ENCODE results near the gene STARD13.

STARD13 gene

DNA sequence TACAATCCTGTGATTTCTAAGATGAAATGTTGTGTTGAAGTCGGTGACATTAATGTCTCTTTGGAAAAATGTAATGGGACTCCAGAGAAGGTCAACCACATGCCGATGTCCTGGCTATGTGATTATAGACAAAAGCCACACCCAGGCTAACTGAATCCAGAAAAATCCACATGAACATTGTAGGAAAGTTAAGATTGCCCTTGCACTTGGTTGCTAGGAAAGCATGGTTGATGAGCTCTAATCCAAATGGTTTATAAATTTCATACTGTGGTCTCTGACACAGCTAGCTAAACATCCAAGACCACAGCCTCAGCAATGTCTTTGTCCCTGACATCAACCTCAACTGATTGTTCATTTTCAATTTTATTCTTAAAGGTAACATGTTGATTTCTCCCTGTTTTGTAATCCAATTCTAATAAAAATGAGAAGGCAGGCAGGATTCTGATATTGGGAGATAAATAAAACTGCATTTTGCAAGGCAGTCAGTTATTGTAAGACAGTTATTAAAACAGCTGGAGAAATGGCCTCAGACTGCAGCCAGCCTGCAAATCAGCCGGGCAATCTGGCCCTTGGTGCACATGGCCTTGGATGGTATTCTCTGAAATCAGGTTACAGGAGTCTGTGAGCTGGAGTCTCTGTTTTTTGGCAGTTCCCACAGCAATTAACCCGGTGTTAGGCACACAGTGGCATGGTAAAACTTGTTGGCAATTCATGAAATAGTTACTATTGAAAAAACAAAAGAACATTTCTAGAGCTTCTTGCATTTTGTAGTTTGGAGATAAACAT lies 93.9 kb downstream of the STARD13 start:
- WGBS, 2 experiments, result 89 to 92% methylated on average over 4 of the region's 4 CpGs

DNA sequence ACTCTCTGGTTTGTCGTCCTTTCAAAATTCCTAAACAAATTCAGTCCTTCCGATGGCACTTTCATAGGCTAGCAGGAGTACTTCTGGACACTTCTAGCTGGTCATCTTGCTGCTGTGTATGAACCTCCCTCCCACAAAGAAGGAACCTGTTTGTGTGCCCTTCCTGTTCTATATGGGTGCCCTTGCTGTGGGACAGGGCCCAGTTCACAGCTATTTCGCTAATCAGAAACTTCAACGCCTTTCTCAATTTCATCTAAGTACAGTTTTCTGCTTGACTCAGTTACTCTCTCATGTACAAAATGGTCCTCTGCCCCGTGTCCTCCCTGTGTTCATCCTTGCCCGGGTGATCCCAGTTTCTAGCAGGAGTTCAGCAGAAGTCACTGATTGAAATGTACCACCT lies 96.1 kb downstream of the STARD13 start:
- Histone ChIP-seq H3K36me3 (ENCODE audit: control insufficient read depth, insufficient read depth, low read length) (no peaks in the 10 kb centered on the region), H3K4me1 (ENCODE audit: control insufficient read depth, insufficient read depth, low read length) (peaks cover 4% of the 10 kb centered on the region), H3K9me3 (ENCODE audit: control insufficient read depth, low read length) (no peaks in the 10 kb centered on the region), H3K27me3 (ENCODE audit: control insufficient read depth, insufficient read depth, low read length, poor library complexity, severe bottlenecking) (no peaks in the 10 kb centered on the region), H3K4me3 (ENCODE audit: insufficient read depth, low read depth, low read length) (no peak overlapping the region), H3K27ac (ENCODE audit: insufficient read depth, low read depth, low read length, poor library complexity, severe bottlenecking) (no peak overlapping the region)
- 92 to 95% methylated on average over 6 of the region's 6 CpGs for WGBS, 2 experiments

More for the DNA sequence above, 93.9 kb downstream of the STARD13 start:
- Histone ChIP-seq H3K9me3 (ENCODE audit: control insufficient read depth, low read length) (no peaks in the 10 kb centered on the region), H3K27ac (ENCODE audit: insufficient read depth, low read depth, low read length, poor library complexity, severe bottlenecking) (no peak overlapping the region), H3K4me3 (ENCODE audit: insufficient read depth, low read depth, low read length) (no peak overlapping the region), H3K4me1 (ENCODE audit: control insufficient read depth, insufficient read depth, low read length) (peaks cover 4% of the 10 kb centered on the region), H3K27me3 (ENCODE audit: control insufficient read depth, insufficient read depth, low read length, poor library complexity, severe bottlenecking) (no peaks in the 10 kb centered on the region), H3K36me3 (ENCODE audit: control insufficient read depth, insufficient read depth, low read length) (no peaks in the 10 kb centered on the region)

DNA sequence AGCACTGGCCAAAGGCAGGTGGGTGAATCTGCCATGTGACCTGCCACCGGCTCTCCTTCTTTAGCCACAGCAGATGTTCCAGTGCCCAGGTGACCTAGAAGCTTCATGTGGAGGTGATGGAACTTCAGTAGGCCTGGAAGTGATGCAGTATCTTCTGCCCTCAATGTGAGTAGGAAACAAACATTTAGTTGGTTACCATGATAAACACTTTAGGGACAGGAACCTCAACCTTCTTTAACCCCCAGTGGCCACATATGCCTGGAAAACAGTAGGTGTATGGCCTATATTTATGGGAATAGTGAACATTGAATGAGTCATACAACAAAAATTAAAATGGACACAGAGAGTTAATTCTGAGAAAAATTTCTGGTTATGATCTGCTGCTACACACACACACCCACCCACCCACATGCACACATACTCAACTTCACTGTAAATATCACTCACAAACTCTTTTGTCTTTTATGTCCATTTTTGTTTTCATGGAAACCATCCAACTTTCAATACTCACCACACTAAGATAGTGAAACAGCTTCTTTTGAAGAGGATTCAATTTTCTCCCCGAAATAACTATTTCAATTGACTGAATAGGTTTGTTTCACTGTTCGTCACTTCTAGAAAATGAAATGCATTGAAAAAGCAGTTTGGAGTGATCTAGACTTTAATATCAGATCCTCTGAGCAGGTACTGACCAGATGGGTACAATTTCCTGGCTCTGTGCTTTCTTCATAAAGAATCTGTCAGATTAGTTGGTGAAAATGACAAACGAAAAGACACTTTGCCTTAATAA lies 97.3 kb downstream of the STARD13 start:
- Histone ChIP-seq H3K27ac (ENCODE audit: insufficient read depth, low read depth, low read length, poor library complexity, severe bottlenecking) (no peak overlapping the region), H3K4me1 (ENCODE audit: control insufficient read depth, insufficient read depth, low read length) (no peaks in the 10 kb centered on the region), H3K27me3 (ENCODE audit: control insufficient read depth, insufficient read depth, low read length, poor library complexity, severe bottlenecking) (no peaks in the 10 kb centered on the region), H3K9me3 (ENCODE audit: control insufficient read depth, low read length) (no peaks in the 10 kb centered on the region), H3K36me3 (ENCODE audit: control insufficient read depth, insufficient read depth, low read length) (no peaks in the 10 kb centered on the region), H3K4me3 (ENCODE audit: insufficient read depth, low read depth, low read length) (no peak overlapping the region)
- WGBS, 2 experiments, result 87 to 98% methylated on average over 4 of the region's 4 CpGs

DNA sequence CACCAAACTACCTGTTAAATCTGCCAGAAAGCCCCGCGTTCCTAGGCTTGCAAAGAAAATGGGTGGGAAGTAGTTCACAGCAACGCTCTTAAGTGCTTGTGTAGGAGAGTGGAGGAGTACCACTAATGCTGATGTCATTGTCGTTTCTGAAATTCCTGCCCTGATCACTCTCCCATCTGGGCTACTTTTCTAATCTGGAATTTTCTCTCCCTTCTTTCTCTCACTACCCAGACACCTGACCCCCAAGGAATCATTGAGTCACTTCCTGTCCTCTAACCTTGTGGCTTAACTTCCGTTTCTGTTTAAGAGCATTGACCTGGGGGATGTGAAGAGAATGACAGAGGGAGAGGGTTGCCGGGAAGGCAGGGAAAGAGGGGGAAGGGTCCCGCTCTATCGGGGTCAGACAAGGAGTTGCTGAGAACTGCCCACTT lies 98.7 kb downstream of the STARD13 start:
- Histone ChIP-seq H3K36me3 (ENCODE audit: control insufficient read depth, insufficient read depth, low read length) (no peaks in the 10 kb centered on the region), H3K4me1 (ENCODE audit: control insufficient read depth, insufficient read depth, low read length) (no peaks in the 10 kb centered on the region), H3K4me3 (ENCODE audit: insufficient read depth, low read depth, low read length) (no peak overlapping the region), H3K9me3 (ENCODE audit: control insufficient read depth, low read length) (no peaks in the 10 kb centered on the region), H3K27me3 (ENCODE audit: control insufficient read depth, insufficient read depth, low read length, poor library complexity, severe bottlenecking) (no peaks in the 10 kb centered on the region), H3K27ac (ENCODE audit: insufficient read depth, low read depth, low read length, poor library complexity, severe bottlenecking) (no peak overlapping the region)
- 73 to 78% methylated on average over 6 to 8 of the region's 8 CpGs for WGBS, 2 experiments

DNA sequence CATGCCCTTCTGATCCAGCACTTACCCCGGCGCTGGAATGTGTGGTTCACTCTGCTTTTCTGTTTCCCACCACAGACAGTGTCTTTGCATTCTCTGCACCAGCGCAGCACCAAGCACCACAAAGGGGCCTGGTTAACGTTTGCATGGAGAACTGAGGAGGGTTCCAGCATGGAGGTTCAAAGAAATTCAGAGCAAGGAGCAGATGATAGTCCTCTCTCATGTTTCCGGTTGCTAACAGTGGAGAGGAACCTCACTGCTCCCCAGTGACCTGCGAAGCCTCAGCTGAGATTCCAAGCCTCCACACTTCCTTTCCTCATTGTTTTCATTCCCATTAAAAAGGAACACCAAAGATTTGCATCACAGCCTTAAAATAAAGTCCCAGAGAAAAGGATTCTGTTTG lies 99.7 kb downstream of the STARD13 start:
- WGBS, 2 experiments, result 75 to 77% methylated on average over 6 of the region's 6 CpGs
- H3K27ac ChIP-seq (ENCODE audit: insufficient read depth, low read depth, low read length, poor library complexity, severe bottlenecking), result no peak overlapping the region
- no peaks in the 10 kb centered on the region for H3K36me3 ChIP-seq (ENCODE audit: control insufficient read depth, insufficient read depth, low read length)
- no peaks in the 10 kb centered on the region for H3K4me1 ChIP-seq (ENCODE audit: control insufficient read depth, insufficient read depth, low read length)
- no peaks in the 10 kb centered on the region for H3K27me3 ChIP-seq (ENCODE audit: control insufficient read depth, insufficient read depth, low read length, poor library complexity, severe bottlenecking)
- H3K9me3 ChIP-seq (ENCODE audit: control insufficient read depth, low read length), result no peaks in the 10 kb centered on the region
- no peak overlapping the region for H3K4me3 ChIP-seq (ENCODE audit: insufficient read depth, low read depth, low read length)

DNA sequence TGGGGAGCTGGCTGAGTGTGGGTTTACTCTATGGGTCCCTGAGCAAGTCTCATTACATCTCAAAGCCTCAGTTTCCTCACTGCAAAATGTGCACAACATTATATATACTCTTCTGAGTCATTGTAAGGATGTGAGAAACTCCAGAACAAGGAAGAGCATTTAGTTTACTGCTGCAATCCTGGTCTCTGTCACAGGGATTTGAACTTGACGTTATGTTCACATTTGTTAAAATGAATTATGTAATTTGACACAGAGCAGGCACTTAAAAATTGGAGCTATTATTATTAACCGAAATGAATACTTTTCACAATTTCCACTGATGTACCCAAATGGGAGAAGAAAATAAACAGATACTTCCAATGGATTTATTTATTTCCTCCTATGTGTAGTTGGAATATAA lies 101.0 kb downstream of the STARD13 start:
- Histone ChIP-seq H3K4me3 (ENCODE audit: insufficient read depth, low read depth, low read length) (no peak overlapping the region), H3K4me1 (ENCODE audit: control insufficient read depth, insufficient read depth, low read length) (no peaks in the 10 kb centered on the region), H3K36me3 (ENCODE audit: control insufficient read depth, insufficient read depth, low read length) (no peaks in the 10 kb centered on the region), H3K27me3 (ENCODE audit: control insufficient read depth, insufficient read depth, low read length, poor library complexity, severe bottlenecking) (peaks cover 5% of the 10 kb centered on the region), H3K27ac (ENCODE audit: insufficient read depth, low read depth, low read length, poor library complexity, severe bottlenecking) (no peak overlapping the region), H3K9me3 (ENCODE audit: control insufficient read depth, low read length) (no peaks in the 10 kb centered on the region)
- WGBS, 2 experiments, result 95 to 100% methylated on average over 1 to 2 of the region's 2 CpGs

DNA sequence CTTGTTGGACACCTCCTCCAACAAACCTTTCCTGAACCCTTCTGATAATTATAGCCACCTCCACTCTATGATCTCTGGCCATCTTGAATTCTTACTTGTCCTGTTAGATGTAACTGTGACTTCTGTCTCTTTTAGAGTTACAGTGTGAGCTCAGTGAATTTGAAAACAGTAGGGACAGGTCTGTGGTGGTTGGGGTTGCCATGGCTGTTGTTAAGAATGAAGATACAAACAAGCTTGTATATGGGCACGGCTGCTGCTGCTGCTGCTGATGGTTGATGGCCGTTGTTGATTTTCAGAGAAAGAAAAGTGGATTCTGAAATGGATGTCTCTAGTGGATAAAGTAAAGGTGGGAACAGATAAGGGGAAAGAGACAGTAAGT lies 101.5 kb downstream of the STARD13 start:
- no peaks in the 10 kb centered on the region for H3K4me1 ChIP-seq (ENCODE audit: control insufficient read depth, insufficient read depth, low read length)
- peaks cover 7% of the 10 kb centered on the region for H3K27me3 ChIP-seq (ENCODE audit: control insufficient read depth, insufficient read depth, low read length, poor library complexity, severe bottlenecking)
- no peak overlapping the region for H3K4me3 ChIP-seq (ENCODE audit: insufficient read depth, low read depth, low read length)
- no peak overlapping the region for H3K27ac ChIP-seq (ENCODE audit: insufficient read depth, low read depth, low read length, poor library complexity, severe bottlenecking)
- WGBS, 2 experiments, result 87% methylated on average over 2 of the region's 2 CpGs
- no peaks in the 10 kb centered on the region for H3K9me3 ChIP-seq (ENCODE audit: control insufficient read depth, low read length)
- no peaks in the 10 kb centered on the region for H3K36me3 ChIP-seq (ENCODE audit: control insufficient read depth, insufficient read depth, low read length)

DNA sequence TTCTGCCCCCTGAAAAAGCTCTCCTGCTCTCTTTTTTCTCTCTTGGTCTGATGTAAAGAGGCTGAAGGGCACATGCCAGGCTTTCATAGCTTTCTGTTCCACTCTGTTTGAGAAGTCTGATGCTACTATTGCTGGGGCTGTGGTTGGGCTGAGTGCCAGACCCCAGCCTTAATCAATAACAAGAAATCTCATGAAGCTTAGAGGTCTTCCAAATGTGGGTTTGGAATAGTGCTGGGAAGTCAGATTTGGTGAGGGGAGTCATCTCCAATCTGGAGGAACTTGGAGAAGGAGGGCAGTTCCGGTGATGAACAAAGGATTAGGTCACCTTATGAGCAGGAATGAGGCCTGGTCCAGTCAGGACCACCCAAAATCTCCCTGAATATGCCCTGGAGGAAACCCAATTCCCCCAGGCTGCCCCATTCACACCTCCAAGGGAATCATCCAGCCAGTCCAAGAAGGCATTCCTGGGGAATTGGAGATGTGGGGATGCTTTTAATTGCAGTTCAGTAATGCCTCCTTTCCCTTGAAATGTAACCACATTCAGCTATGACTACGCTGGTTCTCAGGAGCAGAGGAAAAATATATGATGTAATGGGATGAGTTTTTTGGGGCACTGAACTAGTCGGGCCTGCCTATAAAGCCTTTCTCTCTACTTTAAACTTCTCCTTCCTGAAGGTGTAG lies 102.0 kb downstream of the STARD13 start:
- H3K27me3 ChIP-seq (ENCODE audit: control insufficient read depth, insufficient read depth, low read length, poor library complexity, severe bottlenecking), result peaks cover 12% of the 10 kb centered on the region
- no peaks in the 10 kb centered on the region for H3K36me3 ChIP-seq (ENCODE audit: control insufficient read depth, insufficient read depth, low read length)
- 91 to 97% methylated on average over 3 of the region's 3 CpGs for WGBS, 2 experiments
- H3K4me3 ChIP-seq (ENCODE audit: insufficient read depth, low read depth, low read length), result no peak overlapping the region
- no peaks in the 10 kb centered on the region for H3K4me1 ChIP-seq (ENCODE audit: control insufficient read depth, insufficient read depth, low read length)
- no peaks in the 10 kb centered on the region for H3K9me3 ChIP-seq (ENCODE audit: control insufficient read depth, low read length)
- H3K27ac ChIP-seq (ENCODE audit: insufficient read depth, low read depth, low read length, poor library complexity, severe bottlenecking), result no peak overlapping the region

DNA sequence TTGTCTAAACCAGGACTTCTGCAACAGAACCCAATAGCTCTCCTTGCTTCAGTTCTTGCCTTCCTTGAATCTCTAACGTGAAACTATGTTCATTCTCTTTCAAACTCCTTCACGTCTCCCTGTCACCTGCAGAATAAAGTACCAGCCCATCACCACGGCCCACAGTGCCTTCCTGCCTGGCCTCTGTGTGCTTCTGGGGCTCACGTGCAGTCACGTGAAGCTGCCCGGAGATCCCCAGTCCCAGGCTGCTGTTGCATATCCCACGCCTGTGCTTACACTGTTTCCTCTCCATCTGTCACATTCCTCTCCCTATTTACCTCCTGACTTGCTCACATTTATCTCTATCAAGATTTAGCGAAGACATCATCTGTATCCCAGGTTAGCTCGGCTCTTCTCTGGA lies 102.8 kb downstream of the STARD13 start:
- no peak overlapping the region for H3K4me3 ChIP-seq (ENCODE audit: insufficient read depth, low read depth, low read length)
- H3K4me1 ChIP-seq (ENCODE audit: control insufficient read depth, insufficient read depth, low read length), result no peaks in the 10 kb centered on the region
- no peaks in the 10 kb centered on the region for H3K36me3 ChIP-seq (ENCODE audit: control insufficient read depth, insufficient read depth, low read length)
- no peaks in the 10 kb centered on the region for H3K9me3 ChIP-seq (ENCODE audit: control insufficient read depth, low read length)
- H3K27me3 ChIP-seq (ENCODE audit: control insufficient read depth, insufficient read depth, low read length, poor library complexity, severe bottlenecking), result peaks cover 17% of the 10 kb centered on the region
- H3K27ac ChIP-seq (ENCODE audit: insufficient read depth, low read depth, low read length, poor library complexity, severe bottlenecking), result no peak overlapping the region
- WGBS, 2 experiments, result 91 to 93% methylated on average over 9 of the region's 9 CpGs

DNA sequence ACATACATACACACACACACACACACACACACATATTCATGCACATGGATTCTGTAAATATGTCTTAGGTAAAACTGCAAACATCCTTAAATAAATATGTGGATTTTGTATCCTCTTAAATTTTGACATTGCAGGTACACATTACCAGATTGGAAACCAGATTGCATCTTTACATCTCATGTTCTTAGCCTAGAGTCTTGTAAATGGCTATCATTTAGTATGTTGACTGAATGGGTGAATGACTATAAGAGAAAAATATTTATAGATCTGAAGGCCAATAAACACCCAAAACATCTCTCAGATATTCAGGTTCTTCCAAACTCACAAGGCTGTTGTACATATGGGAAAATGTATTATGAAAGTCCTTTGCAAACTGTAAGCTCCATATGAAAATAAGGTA lies 104.3 kb downstream of the STARD13 start:
- Histone ChIP-seq H3K4me3 (ENCODE audit: insufficient read depth, low read depth, low read length) (no peak overlapping the region), H3K27ac (ENCODE audit: insufficient read depth, low read depth, low read length, poor library complexity, severe bottlenecking) (no peak overlapping the region), H3K27me3 (ENCODE audit: control insufficient read depth, insufficient read depth, low read length, poor library complexity, severe bottlenecking) (peaks cover 17% of the 10 kb centered on the region), H3K4me1 (ENCODE audit: control insufficient read depth, insufficient read depth, low read length) (no peaks in the 10 kb centered on the region), H3K9me3 (ENCODE audit: control insufficient read depth, low read length) (no peaks in the 10 kb centered on the region), H3K36me3 (ENCODE audit: control insufficient read depth, insufficient read depth, low read length) (no peaks in the 10 kb centered on the region)
